Keratinocyte (primary cell): ENCODE data around the gene SKI. TPM values are rescaled to one million over a fixed set of nuclear protein-coding genes. Genes with fewer than 3 reads are reported as not detected.
A peak's percentile ranks its signal among the peaks of the same experiment; 100 is the strongest.

ENCODE experiments used
- DNase-seq: peaks from one replicate; pipeline ENCODE4 v3.0.0-alpha.2; 2011; ENCODE audit warnings: low read depth, missing footprints, low spot score
- FAIRE-seq: peaks from 2 replicates; lab custom pipeline; 2011; peaks lifted over from hg19 to GRCh38; lab: Jason Lieb, UNC
- H2AFZ ChIP-seq: 2 replicates; pipeline ENCODE4 v1.6.0; 2012; ENCODE audit warnings: low read length, control low read depth, inconsistent platforms; ENCODE audit not compliant: control insufficient read depth
- H3K27ac ChIP-seq: 2 replicates; pipeline ENCODE4 v1.5.1; 2011; ENCODE audit warnings: low read length; ENCODE audit not compliant: control insufficient read depth, insufficient read depth
- H3K27me3 ChIP-seq: 3 replicates; pipeline ENCODE4 v1.6.0; 2011; ENCODE audit warnings: low read length; ENCODE audit not compliant: control insufficient read depth, insufficient read depth; ENCODE audit errors: extremely low read depth
- H3K36me3 ChIP-seq, 2 experiments: 2 replicates in 1 of 2; 3 replicates in 1 of 2; pipeline ENCODE4 v1.5.1; 2011; ENCODE audit warnings: low read length in 2 of 2, mild to moderate bottlenecking in 1 of 2; ENCODE audit not compliant: control insufficient read depth in 2 of 2, insufficient read depth in 2 of 2; ENCODE audit errors: extremely low read depth in 1 of 2
- H3K4me1 ChIP-seq: 3 replicates; pipeline ENCODE4 v1.5.1; 2011; ENCODE audit warnings: low read length; ENCODE audit not compliant: control insufficient read depth, insufficient read depth; ENCODE audit errors: extremely low read depth
- H3K4me2 ChIP-seq: 3 replicates; pipeline ENCODE4 v1.6.0; 2011; ENCODE audit warnings: low read depth, low read length; ENCODE audit not compliant: control insufficient read depth, insufficient read depth; ENCODE audit errors: extremely low read depth
- H3K4me3 ChIP-seq, 3 experiments: fragments of 200-600 bp in 1 of 3; sonication (generic) in 1 of 3; 2 replicates in 2 of 3; 3 replicates in 1 of 3; pipeline ENCODE4 v1.5.1; 2011 to 2016; ENCODE audit warnings: low read length in 3 of 3, mild to moderate bottlenecking in 3 of 3, control low read depth in 2 of 3, inconsistent platforms in 1 of 3, low read depth in 1 of 3, mixed read lengths in 1 of 3, mixed run types in 1 of 3, moderate library complexity in 1 of 3; ENCODE audit not compliant: control insufficient read depth in 2 of 3, insufficient read depth in 2 of 3; ENCODE audit errors: extremely low read depth in 1 of 3
- H3K79me2 ChIP-seq: 2 replicates; pipeline ENCODE4 v1.6.0; 2012; ENCODE audit warnings: low read length; ENCODE audit not compliant: control insufficient read depth, insufficient read depth
- H3K9ac ChIP-seq: 3 replicates; pipeline ENCODE4 v1.6.0; 2011; ENCODE audit warnings: low read length; ENCODE audit not compliant: control insufficient read depth, insufficient read depth; ENCODE audit errors: extremely low read depth
- H3K9me1 ChIP-seq: 3 replicates; pipeline ENCODE4 v1.6.0; 2011; ENCODE audit warnings: low read length; ENCODE audit not compliant: control insufficient read depth, insufficient read depth; ENCODE audit errors: extremely low read depth
- H3K9me3 ChIP-seq: 2 replicates; pipeline ENCODE4 v1.5.1; 2012; ENCODE audit warnings: low read depth, low read length; ENCODE audit not compliant: control insufficient read depth
- H4K20me1 ChIP-seq: 3 replicates; pipeline ENCODE4 v1.6.0; 2011; ENCODE audit warnings: low read length; ENCODE audit not compliant: control insufficient read depth, insufficient read depth; ENCODE audit errors: extremely low read depth
- CTCF ChIP-seq, 3 experiments: IDR thresholded peaks in 1 of 3; conservative IDR thresholded peaks in 1 of 3; optimal IDR thresholded peaks in 1 of 3; 2 replicates in 2 of 3; 3 replicates in 1 of 3; pipeline versions ENCODE3 to v1.5.1; 2011; ENCODE audit warnings: low read length in 3 of 3, mild to moderate bottlenecking in 3 of 3, moderate library complexity in 2 of 3, control low read depth in 1 of 3, inconsistent platforms in 1 of 3; ENCODE audit not compliant: insufficient read depth in 2 of 3; ENCODE audit errors: extremely low read depth in 1 of 3
- EZH2 ChIP-seq: IDR thresholded peaks from one replicate; pipeline ENCODE4 v1.6.1; 2012; ENCODE audit warnings: inconsistent platforms, mild to moderate bottlenecking, low read length, moderate library complexity
- dilution Hi-C: fragments of 300-500 bp; cut with MboI; formaldehyde crosslinking; loops from one replicate; pipeline ENCODE4 v1.7.0; 2020; ENCODE audit warnings: low sequenced_read_pairs; ENCODE audit not compliant: extremely low pct_ligation_motif_present
- polyA plus RNA-seq, 5 experiments: library from polyadenylated mRNA; depleted of rRNA in 3 of 5; stranded (reverse) in 3 of 5; stranded (forward) in 1 of 5; unstranded in 1 of 5; fragments of >200 nt; gene quantifications; 1 replicate in 1 of 5; 2 replicates in 3 of 5; 3 replicates in 1 of 5; pipeline versions ENCODE4 v1.2.1 to v1.2.3, GENCODE V29; 2011 to 2012; ENCODE audit warnings: missing spikeins in 2 of 5, low read depth in 1 of 5, low replicate concordance in 1 of 5

SKI gene
- polyA plus RNA-seq, 1 donor (not counting 4 experiments of a cell fraction or from before 2014, with no cell fraction given) = 4.8 TPM

- H2AFZ ChIP-seq = peak overlapping the region; percentile 63
- FAIRE-seq = no peak
- dilution Hi-C loops = no loop called here
Measured at GRCh38 chr1:2227346-2228156, 568 bp upstream of the SKI start.

GRCh38 chr1:2228694-2229036, 546 bp downstream of the SKI start:
- DNase-seq (no peak), FAIRE-seq (no peak)
- no peak overlapping the region for H2AFZ ChIP-seq
- peaks cover 27% of the 10 kb centered on the region for H3K4me1 ChIP-seq
- no peak for TF ChIP-seq EZH2
- no peak for TF ChIP-seq CTCF (optimal IDR thresholded peaks at IDR 0.05 in 1 of 3, IDR thresholded peaks at IDR 0.05 in 1 of 3, conservative IDR thresholded peaks at IDR 0.05 in 1 of 3; ENCODE audit: extremely low read depth in 1 of 3, insufficient read depth in 2 of 3, low read length in 3 of 3)
- H3K4me3 ChIP-seq = peak overlapping the region; percentile 54 to 88 (median 87)
- no peaks in the 10 kb centered on the region for H3K9me3 ChIP-seq
- H3K4me2 ChIP-seq = peak overlapping the region; percentile 88
- peak overlapping the region; percentile 88 for H3K9ac ChIP-seq
- H3K27me3 ChIP-seq = no peaks in the 10 kb centered on the region
- peaks cover 51% of the 10 kb centered on the region for H3K79me2 ChIP-seq
- H3K27ac ChIP-seq = no peak overlapping the region
- peaks cover 42% of the 10 kb centered on the region for H4K20me1 ChIP-seq
- no peaks in the 10 kb centered on the region for H3K36me3 ChIP-seq
- H3K9me1 ChIP-seq = no peaks in the 10 kb centered on the region
- dilution Hi-C loops = no loop called here

More at GRCh38 chr1:2227346-2228156, 568 bp upstream of the SKI start:
- H3K27ac ChIP-seq = peak overlapping the region; percentile 80
- no peaks in the 10 kb centered on the region for H3K9me3 ChIP-seq
- peaks cover 19% of the 10 kb centered on the region for H3K4me1 ChIP-seq
- H3K79me2 ChIP-seq = peaks cover 40% of the 10 kb centered on the region
- peak overlapping the region; percentile 59 to 75 (median 67) for H3K4me3 ChIP-seq
- peak overlapping the region; percentile 76 for H3K4me2 ChIP-seq
- no peaks in the 10 kb centered on the region for H3K27me3 ChIP-seq
- TF ChIP-seq CTCF (optimal IDR thresholded peaks at IDR 0.05 in 1 of 3, IDR thresholded peaks at IDR 0.05 in 1 of 3, conservative IDR thresholded peaks at IDR 0.05 in 1 of 3; ENCODE audit: extremely low read depth in 1 of 3, insufficient read depth in 2 of 3, low read length in 3 of 3) (peak in 1 of 3 experiments; percentile 14), EZH2 (no peak)
- H3K36me3 ChIP-seq = no peaks in the 10 kb centered on the region
- H4K20me1 ChIP-seq = peaks cover 36% of the 10 kb centered on the region
- no peak for DNase-seq
- H3K9ac ChIP-seq = peak overlapping the region; percentile 91
- no peaks in the 10 kb centered on the region for H3K9me1 ChIP-seq
